Dendritic cell treated with granulocyte-macrophage colony-stimulating factor and Interleukin-4, amounts not matched to agents 40 ng/mL and 50 ng/mL, for 4 days (primary cell): ENCODE results near the gene TCEANC2.
"Not testable (repeated sequence)": the region's sequence is repeated elsewhere in the genome, so short reads cannot be mapped to it uniquely, and the experiment has no call there.

Experiments used
- H3K27ac Mint-ChIP-seq: one replicate; pipeline ENCODE4 v1.8.0; 2022; ENCODE audit warnings: mild to moderate bottlenecking, mixed read lengths
- H3K27me3 Mint-ChIP-seq: one replicate; pipeline ENCODE4 v1.8.0; 2022; ENCODE audit warnings: mild to moderate bottlenecking, mixed read lengths
- H3K36me3 Mint-ChIP-seq: one replicate; pipeline ENCODE4 v1.8.0; 2022; ENCODE audit warnings: low read depth, mixed read lengths
- H3K4me1 Mint-ChIP-seq: one replicate; pipeline ENCODE4 v1.8.0; 2022; ENCODE audit warnings: low read depth, mixed read lengths
- H3K4me3 Mint-ChIP-seq: one replicate; pipeline ENCODE4 v1.8.0; 2022; ENCODE audit warnings: mild to moderate bottlenecking, moderate library complexity, mixed read lengths
- H3K9me3 Mint-ChIP-seq: one replicate; pipeline ENCODE4 v1.8.0; 2022; ENCODE audit warnings: mixed read lengths
- intact Hi-C: fragments of 100-400 bp; cut with micrococcal nuclease; formaldehyde crosslinking; loops from one replicate; pipeline ENCODE4 v1.15.0; 2022

Gene TCEANC2

DNA sequence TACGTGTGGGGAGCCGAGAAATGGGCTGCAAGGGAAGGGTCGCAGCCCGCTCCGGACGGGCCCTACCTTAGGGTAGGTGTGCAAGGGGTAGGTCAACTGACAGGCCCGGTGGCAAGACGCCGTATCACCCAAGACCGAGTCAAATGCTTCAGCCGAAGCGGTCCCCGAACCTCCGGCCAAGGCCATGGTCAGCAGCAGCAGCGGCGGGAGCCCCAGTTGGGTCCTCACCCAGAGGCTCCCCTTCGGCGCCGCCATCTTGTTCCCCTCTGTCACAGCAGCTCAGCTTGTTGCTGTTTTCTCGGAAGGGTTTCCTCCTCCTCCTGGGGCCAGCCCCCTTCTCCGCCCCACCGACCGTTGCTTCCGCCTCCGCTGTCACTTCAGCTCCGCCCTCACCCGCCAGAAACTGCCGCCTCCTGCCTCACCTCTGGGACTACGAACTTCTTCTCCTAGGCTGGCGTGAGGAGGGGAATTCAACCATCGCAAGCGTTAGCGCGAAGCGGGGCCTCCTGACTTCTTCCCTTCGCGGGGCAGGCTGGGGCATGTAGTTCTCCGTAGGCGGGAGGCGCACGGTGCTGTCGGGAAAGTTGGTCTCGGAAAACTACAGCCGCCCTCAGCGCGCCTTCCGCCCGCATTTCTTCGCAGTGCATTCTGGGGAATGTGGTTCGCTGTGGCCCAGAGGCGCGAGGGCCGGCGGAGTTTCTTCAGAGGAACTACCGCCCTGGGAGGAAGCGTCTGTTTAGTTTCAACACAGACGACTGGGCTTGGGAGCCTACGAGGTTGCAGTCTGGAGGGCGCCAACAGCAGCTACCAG lies at the start of gene TCEANC2, which contains the start of gene TMEM59:
TSS of gene TCEANC2 (plus strand) at position 675 of the 811 bp plus-strand sequence. CDS start 815 bp downstream, outside the sequence.
TSS of gene TMEM59 (minus strand) at position 271 of the 811 bp plus-strand sequence. CDS start at position 255, 16 bp downstream.
- no peaks in the 10 kb centered on the region for H3K9me3 Mint-ChIP-seq
- H3K27ac Mint-ChIP-seq = no peak within 1 kb of the TSS
- intact Hi-C loops = loop anchor here (1.0 to 5.0 kb wide), 5 partner anchors 44 to 664 kb away; partner anchors contain the start of genes CYB5RL, LRRC42, MRPL37 and SSBP3
- H3K27me3 Mint-ChIP-seq = no peaks in the 10 kb centered on the region
- H3K4me1 Mint-ChIP-seq = peaks cover 40% of the 10 kb centered on the region
- peaks cover 29% of the 10 kb centered on the region for H3K36me3 Mint-ChIP-seq
- H3K4me3 Mint-ChIP-seq = no peak within 1 kb of the TSS

- H3K4me3 Mint-ChIP-seq, H3K27ac Mint-ChIP-seq, H3K27me3 Mint-ChIP-seq, H3K9me3 Mint-ChIP-seq, H3K4me1 Mint-ChIP-seq, H3K36me3 Mint-ChIP-seq, intact Hi-C loops: not testable (repeated sequence)
These were observed 49.5 kb upstream of the TCEANC2 start for GRCh38 chr1:54003750-54004480.

- no peaks in the 10 kb centered on the region for H3K9me3 Mint-ChIP-seq
- H3K36me3 Mint-ChIP-seq = no peaks in the 10 kb centered on the region
- H3K27me3 Mint-ChIP-seq = no peaks in the 10 kb centered on the region
- H3K27ac Mint-ChIP-seq = no peak overlapping the region
- H3K4me3 Mint-ChIP-seq = no peak overlapping the region
- no peaks in the 10 kb centered on the region for H3K4me1 Mint-ChIP-seq
- intact Hi-C loops = no loop called here
These were observed 48.8 kb upstream of the TCEANC2 start for GRCh38 chr1:54004481-54005049.

DNA sequence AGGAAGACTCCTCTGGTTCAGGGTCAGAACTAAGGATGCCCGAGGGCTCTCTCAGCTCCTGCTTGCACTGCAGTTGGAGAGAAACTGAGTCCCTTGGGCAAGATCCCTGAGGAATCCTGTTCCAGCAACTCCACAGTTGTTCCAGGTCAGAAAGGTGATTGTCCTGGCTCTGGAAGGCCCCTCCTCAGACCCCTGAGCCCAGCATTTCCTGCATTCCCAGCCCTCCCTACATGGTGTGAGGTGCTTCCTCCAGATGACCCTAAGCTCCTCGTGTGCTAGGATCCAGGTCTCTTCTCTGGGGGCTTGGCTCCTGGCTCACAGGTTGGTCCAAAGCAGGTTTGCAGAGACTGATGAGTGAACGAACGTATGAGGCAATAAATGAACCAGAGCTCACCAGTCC lies 46.9 kb upstream of the TCEANC2 start:
- Mint-ChIP-seq H3K9me3 (no peaks in the 10 kb centered on the region), H3K27ac (no peak overlapping the region), H3K27me3 (peaks cover 1% of the 10 kb centered on the region), H3K36me3 (no peaks in the 10 kb centered on the region), H3K4me3 (no peak overlapping the region), H3K4me1 (no peaks in the 10 kb centered on the region)
- intact Hi-C loops = no loop called here

DNA sequence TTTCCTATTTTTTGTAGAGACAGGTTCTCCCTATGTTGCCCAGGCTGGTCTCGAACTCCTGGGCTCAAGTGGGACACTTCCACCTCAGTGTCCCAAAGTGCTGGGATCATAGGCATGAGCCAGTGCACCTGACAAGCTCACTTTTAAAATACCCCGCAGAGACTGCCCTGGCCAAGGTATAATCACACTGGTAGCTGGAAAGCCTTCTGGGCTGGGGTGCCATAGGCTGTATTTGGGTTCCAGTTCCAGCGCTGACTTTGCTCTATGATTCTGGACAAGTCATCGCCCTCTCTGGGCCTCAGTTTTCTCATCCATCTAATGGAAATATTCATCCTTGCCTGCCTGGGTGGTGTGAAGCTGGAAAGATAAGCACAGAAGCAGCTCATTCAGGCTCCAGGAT lies 45.8 kb upstream of the TCEANC2 start:
- H3K9me3 Mint-ChIP-seq = no peaks in the 10 kb centered on the region
- peaks cover 1% of the 10 kb centered on the region for H3K27me3 Mint-ChIP-seq
- no peak overlapping the region for H3K27ac Mint-ChIP-seq
- intact Hi-C loops = no loop called here
- H3K4me1 Mint-ChIP-seq = no peaks in the 10 kb centered on the region
- H3K4me3 Mint-ChIP-seq = no peak overlapping the region
- H3K36me3 Mint-ChIP-seq = no peaks in the 10 kb centered on the region

- Mint-ChIP-seq H3K27ac (no peak overlapping the region), H3K36me3 (no peaks in the 10 kb centered on the region), H3K27me3 (peaks cover 1% of the 10 kb centered on the region), H3K9me3 (no peaks in the 10 kb centered on the region), H3K4me3 (no peak overlapping the region), H3K4me1 (no peaks in the 10 kb centered on the region)
- intact Hi-C loops = no loop called here
These were observed 44.5 kb upstream of the TCEANC2 start for GRCh38 chr1:54008876-54009275.

- Mint-ChIP-seq H3K4me3 (no peak overlapping the region), H3K4me1 (no peaks in the 10 kb centered on the region), H3K27ac (no peak overlapping the region), H3K9me3 (no peaks in the 10 kb centered on the region), H3K27me3 (peaks cover 1% of the 10 kb centered on the region), H3K36me3 (no peaks in the 10 kb centered on the region)
- intact Hi-C loops = no loop called here
These were observed 44.0 kb upstream of the TCEANC2 start for GRCh38 chr1:54009406-54009805.

DNA sequence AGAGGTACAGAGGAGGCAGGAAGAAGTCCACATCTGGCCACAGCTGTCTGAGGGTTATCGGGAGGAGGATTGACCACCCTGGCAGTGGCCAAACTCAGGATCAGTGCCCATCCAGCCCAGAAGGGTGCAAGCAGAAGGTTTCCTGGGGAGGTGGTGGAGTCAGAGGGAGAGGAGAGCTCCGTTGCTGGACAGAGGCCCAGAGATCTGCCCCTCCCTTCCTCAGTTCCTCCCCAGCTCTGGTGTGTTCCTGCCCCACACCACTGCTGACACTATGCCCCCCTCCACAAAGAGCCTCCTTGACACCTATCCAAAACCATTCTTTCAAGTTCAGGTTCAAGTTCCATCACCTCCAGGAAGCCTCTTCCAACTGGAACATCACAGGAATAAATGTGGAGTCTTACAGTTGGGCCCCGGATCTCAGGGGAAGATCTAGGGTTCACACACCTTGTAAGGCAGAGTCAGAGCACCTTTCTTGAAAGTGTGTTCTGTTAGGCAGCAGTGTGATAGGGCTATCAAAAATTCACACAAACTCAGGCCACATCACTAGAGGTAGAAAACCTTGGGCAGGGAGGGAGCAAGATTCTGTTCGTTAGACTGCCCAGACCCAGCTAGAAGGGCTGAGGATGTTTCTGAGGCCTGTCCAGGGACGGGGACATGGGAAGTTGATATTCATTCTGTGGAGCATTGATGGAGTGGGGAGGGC lies 42.8 kb upstream of the TCEANC2 start:
- H3K36me3 Mint-ChIP-seq = no peaks in the 10 kb centered on the region
- H3K9me3 Mint-ChIP-seq = no peaks in the 10 kb centered on the region
- H3K4me1 Mint-ChIP-seq = no peaks in the 10 kb centered on the region
- intact Hi-C loops = no loop called here
- no peak overlapping the region for H3K4me3 Mint-ChIP-seq
- H3K27ac Mint-ChIP-seq = no peak overlapping the region
- H3K27me3 Mint-ChIP-seq = peaks cover 1% of the 10 kb centered on the region

GRCh38 chr1:54011316-54012007 lies 41.9 kb upstream of the TCEANC2 start:
- Mint-ChIP-seq H3K27ac (no peak overlapping the region), H3K36me3 (no peaks in the 10 kb centered on the region), H3K27me3 (peaks cover 1% of the 10 kb centered on the region), H3K4me3 (no peak overlapping the region), H3K4me1 (no peaks in the 10 kb centered on the region), H3K9me3 (no peaks in the 10 kb centered on the region)
- intact Hi-C loops = no loop called here

- intact Hi-C loops = no loop called here
These were observed 41.4 kb upstream of the TCEANC2 start for GRCh38 chr1:54012008-54012325.

DNA sequence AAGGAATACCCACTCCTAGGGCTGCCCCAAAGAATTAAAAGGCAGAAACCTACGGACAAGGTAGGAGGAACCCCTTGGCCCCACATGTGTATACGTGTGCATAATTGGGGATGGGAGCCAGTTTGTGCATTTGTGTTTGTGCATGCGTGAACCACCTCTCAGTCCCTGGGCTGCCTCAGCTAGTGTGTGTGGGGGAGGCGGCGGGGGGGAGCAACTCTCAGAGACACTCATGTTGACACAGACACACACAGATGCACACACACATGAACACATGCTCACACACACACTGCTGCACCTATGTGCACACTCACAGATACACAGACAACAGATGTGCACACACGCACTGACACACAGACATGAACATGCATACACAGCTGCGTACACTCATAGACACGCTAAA lies 40.5 kb upstream of the TCEANC2 start:
- intact Hi-C loops = no loop called here
- no peaks in the 10 kb centered on the region for H3K36me3 Mint-ChIP-seq
- no peaks in the 10 kb centered on the region for H3K9me3 Mint-ChIP-seq
- peaks cover 4% of the 10 kb centered on the region for H3K27me3 Mint-ChIP-seq
- H3K4me3 Mint-ChIP-seq = no peak overlapping the region
- H3K27ac Mint-ChIP-seq = no peak overlapping the region
- no peaks in the 10 kb centered on the region for H3K4me1 Mint-ChIP-seq

More at GRCh38 chr1:54012008-54012325, 41.4 kb upstream of the TCEANC2 start:
- Mint-ChIP-seq H3K4me3 (no peak overlapping the region), H3K4me1 (no peaks in the 10 kb centered on the region), H3K27me3 (peaks cover 1% of the 10 kb centered on the region), H3K27ac (no peak overlapping the region), H3K9me3 (no peaks in the 10 kb centered on the region), H3K36me3 (no peaks in the 10 kb centered on the region)

DNA sequence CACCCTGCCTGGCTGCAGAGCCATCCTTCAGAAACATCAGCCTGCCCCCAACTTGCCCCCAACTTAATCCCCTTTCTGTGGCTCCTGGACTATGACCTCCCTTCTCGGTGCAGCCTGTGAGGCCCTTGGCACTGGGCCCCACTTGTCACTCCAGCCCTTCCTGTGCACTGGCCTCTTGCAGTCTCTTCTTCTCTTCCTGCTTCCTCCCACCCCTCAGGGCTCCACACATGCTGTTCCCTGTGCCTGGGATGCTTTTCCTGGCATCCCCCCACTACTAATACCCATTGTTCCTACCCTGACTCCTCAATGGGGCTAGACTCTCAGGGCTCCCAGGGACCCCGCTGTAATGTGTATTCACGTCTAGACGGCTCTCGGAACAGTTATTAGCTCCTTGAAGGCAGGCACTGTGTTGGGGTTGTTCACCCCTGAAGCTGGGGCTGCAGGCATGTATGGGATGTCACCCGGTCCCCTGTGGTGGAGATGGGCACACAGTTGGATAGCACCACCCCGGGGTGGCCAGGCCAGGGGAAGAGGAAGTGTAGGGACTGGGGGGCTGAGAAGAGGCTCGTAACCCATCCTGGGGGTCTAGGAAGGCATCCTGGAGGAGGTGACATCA lies 39.9 kb upstream of the TCEANC2 start:
- intact Hi-C loops = no loop called here
- no peak overlapping the region for H3K27ac Mint-ChIP-seq
- H3K4me1 Mint-ChIP-seq = no peaks in the 10 kb centered on the region
- H3K9me3 Mint-ChIP-seq = no peaks in the 10 kb centered on the region
- H3K4me3 Mint-ChIP-seq = no peak overlapping the region
- H3K27me3 Mint-ChIP-seq = peaks cover 4% of the 10 kb centered on the region
- H3K36me3 Mint-ChIP-seq = no peaks in the 10 kb centered on the region

DNA sequence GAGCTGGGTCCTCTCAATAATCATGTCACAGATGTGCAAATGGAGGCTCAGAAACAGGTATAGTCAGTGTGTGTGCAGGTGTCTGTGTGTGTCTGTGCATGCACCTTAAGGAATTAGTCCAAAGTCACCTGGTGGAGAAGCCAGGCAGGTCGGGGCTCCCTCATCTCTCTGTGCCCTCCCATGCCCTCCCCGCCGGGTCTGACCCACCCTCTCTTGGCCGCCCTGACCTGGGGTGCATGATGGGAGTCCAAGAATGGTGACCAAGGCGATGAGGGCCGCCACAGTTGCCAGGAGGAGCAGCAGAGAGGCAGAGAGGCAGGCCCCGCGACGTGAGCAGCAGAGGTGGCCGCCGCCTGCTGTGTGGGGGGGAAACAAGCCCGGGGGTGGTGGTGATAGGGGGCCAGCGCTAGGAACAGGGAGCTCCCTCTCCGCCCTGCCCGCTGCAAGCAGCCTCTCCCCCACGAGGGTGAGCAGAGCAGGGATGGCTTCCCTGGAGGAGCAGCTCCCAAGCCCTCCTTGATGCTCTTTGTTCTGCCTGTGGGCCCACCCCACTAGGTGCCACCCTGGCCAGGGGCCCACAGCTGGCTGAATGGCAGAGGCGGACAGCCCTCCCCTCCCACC lies 39.3 kb upstream of the TCEANC2 start:
- no peaks in the 10 kb centered on the region for H3K36me3 Mint-ChIP-seq
- no peak overlapping the region for H3K4me3 Mint-ChIP-seq
- no peak overlapping the region for H3K27ac Mint-ChIP-seq
- no peaks in the 10 kb centered on the region for H3K4me1 Mint-ChIP-seq
- peaks cover 4% of the 10 kb centered on the region for H3K27me3 Mint-ChIP-seq
- H3K9me3 Mint-ChIP-seq = no peaks in the 10 kb centered on the region
- intact Hi-C loops = no loop called here
